A673 (cell line): ENCODE results near the gene SLCO3A1. TPM values are rescaled to one million over a fixed set of nuclear protein-coding genes. Genes with fewer than 3 reads are reported as not detected.

Experiments
- BruUV-seq: library from RNA; stranded (reverse); fragments of 400-500 nt; replicated peaks from 2 replicates; lab custom pipeline; 2021; lab: Mats Ljungman, UMichigan
- CTCF ChIA-PET: fragments of 300-600 bp; sonication (Branson Sonifier 250); formaldehyde crosslinking; loops from one replicate; lab custom pipeline; 2022; ENCODE audit warnings: antibody characterized with exemption; lab: Charles Lee
- POLR2A ChIA-PET: fragments of 300-600 bp; sonication (Branson Sonifier 250); formaldehyde crosslinking; loops from one replicate; lab custom pipeline; 2022; ENCODE audit warnings: antibody characterized with exemption; ENCODE audit not compliant: low non-redundant PET; lab: Charles Lee
- DNase-seq: peaks from one replicate; pipeline ENCODE4 v3.0.0-alpha.2; 2015; ENCODE audit warnings: low spot score
- H3K27ac ChIP-seq: fragments of 200-600 bp; sonication (generic); 2 replicates; pipeline ENCODE4 v1.5.1; 2016; ENCODE audit warnings: mixed run types, low read depth, mild to moderate bottlenecking, mixed read lengths, antibody characterized with exemption, low read length; ENCODE audit not compliant: poor library complexity, severe bottlenecking
- H3K27me3 ChIP-seq: fragments of 200-600 bp; sonication (generic); replicated peaks from 2 replicates; pipeline ENCODE4 v1.6.1; 2017; ENCODE audit warnings: mixed run types, low read depth, mild to moderate bottlenecking, mixed read lengths, antibody characterized with exemption, low read length; ENCODE audit not compliant: insufficient read depth, poor library complexity
- H3K36me3 ChIP-seq: fragments of 200-600 bp; sonication (generic); 2 replicates; pipeline ENCODE4 v1.6.1; 2016; ENCODE audit warnings: mixed run types, mild to moderate bottlenecking, mixed read lengths, antibody characterized with exemption, low read length; ENCODE audit not compliant: insufficient read depth, poor library complexity, severe bottlenecking
- H3K4me1 ChIP-seq: fragments of 200-600 bp; sonication (generic); 2 replicates; pipeline ENCODE4 v1.6.1; 2017; ENCODE audit warnings: mixed run types, mild to moderate bottlenecking, mixed read lengths, antibody characterized with exemption, low read length; ENCODE audit not compliant: insufficient read depth, poor library complexity, severe bottlenecking
- H3K4me3 ChIP-seq: fragments of 200-600 bp; sonication (generic); 2 replicates; pipeline ENCODE4 v1.5.1; 2016; ENCODE audit warnings: low read depth, mixed run types, mild to moderate bottlenecking, mixed read lengths, low read length; ENCODE audit not compliant: poor library complexity, severe bottlenecking
- H3K9me3 ChIP-seq: fragments of 200-600 bp; sonication (generic); 2 replicates; pipeline ENCODE4 v1.6.1; 2016; ENCODE audit warnings: mixed run types, low read depth, mild to moderate bottlenecking, mixed read lengths, antibody characterized with exemption, low read length; ENCODE audit not compliant: poor library complexity, severe bottlenecking
- EZH2 ChIP-seq: fragments of 200-600 bp; sonication (generic); IDR thresholded peaks from 2 replicates; pipeline ENCODE4 v1.6.1; 2017; ENCODE audit warnings: borderline replicate concordance, low read depth, mild to moderate bottlenecking, mixed read lengths, antibody characterized with exemption, low read length; ENCODE audit not compliant: poor library complexity, severe bottlenecking
- intact Hi-C: fragments of 100-400 bp; cut with micrococcal nuclease; formaldehyde crosslinking; loops from one replicate; pipeline ENCODE4 v1.10.0; 2022; ENCODE audit not compliant: unreplicated experiment
- total RNA-seq: library from RNA; stranded (reverse); gene quantifications from 2 replicates; pipeline ENCODE4 v1.2.3, GENCODE V29; 2021
- TF ChIP-seq, protein P1 (sequence below): fragments of 300-800, 200-600 bp; sonication (generic); conservative IDR thresholded peaks from 2 replicates; pipeline ENCODE4 v1.5.1; 2017; ENCODE audit warnings: low read depth, mild to moderate bottlenecking, antibody characterized with exemption, low read length, moderate library complexity, mixed read lengths

SLCO3A1 gene
- total RNA-seq, 1 experiment from 2014 or later, result 16.6 TPM

DNA sequence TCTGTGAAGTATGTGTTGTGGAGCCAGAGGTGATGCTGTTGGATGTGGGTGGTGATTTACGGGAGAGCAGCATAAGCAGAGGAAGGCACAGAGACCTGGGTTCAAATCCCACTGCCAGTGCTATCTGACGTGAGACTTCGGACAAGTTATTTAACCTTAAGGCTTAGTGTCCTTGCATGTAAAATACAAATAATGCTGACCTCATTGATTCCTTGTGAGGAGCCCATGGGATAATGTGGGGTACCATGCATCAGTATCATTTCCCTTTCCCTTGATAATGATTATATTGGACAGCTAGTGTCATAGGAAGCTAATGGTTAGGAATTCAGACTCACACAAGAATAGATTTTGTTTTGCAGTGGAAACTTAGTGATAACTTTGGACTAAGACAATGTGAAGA is 141.6 kb downstream of the SLCO3A1 start:
- Histone ChIP-seq H3K27ac (no peak overlapping the region), H3K36me3 (no peaks in the 10 kb centered on the region), H3K4me3 (no peak overlapping the region), H3K27me3 (no peaks in the 10 kb centered on the region), H3K9me3 (no peaks in the 10 kb centered on the region), H3K4me1 (no peaks in the 10 kb centered on the region)
- ChIA-PET POLR2A (no interaction called here), CTCF (no interaction called here)
- BruUV-seq, result no TSS peak
- TF ChIP-seq, protein P1, sequence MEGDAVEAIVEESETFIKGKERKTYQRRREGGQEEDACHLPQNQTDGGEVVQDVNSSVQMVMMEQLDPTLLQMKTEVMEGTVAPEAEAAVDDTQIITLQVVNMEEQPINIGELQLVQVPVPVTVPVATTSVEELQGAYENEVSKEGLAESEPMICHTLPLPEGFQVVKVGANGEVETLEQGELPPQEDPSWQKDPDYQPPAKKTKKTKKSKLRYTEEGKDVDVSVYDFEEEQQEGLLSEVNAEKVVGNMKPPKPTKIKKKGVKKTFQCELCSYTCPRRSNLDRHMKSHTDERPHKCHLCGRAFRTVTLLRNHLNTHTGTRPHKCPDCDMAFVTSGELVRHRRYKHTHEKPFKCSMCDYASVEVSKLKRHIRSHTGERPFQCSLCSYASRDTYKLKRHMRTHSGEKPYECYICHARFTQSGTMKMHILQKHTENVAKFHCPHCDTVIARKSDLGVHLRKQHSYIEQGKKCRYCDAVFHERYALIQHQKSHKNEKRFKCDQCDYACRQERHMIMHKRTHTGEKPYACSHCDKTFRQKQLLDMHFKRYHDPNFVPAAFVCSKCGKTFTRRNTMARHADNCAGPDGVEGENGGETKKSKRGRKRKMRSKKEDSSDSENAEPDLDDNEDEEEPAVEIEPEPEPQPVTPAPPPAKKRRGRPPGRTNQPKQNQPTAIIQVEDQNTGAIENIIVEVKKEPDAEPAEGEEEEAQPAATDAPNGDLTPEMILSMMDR, result no peak
- TF ChIP-seq EZH2, result no peak
- DNase-seq, result no peak
- intact Hi-C loops, result no loop called here

DNA sequence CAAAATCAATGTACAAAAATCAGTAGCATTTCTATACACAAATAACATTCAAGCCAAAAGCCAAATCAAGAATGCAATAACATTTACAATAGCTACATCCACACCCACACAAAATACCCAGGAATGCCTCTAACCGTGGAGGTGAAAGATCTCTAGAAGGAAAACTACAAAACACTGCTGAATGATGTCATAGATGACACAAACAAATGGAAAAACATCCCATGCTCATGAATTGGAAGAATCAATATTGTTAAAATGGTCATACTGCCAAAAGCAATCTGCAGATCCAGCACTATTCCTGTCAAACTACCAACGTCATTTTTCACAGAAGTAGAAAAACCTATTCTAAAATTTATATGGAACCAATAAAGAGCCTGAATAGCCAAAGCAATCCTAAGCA is 143.7 kb downstream of the SLCO3A1 start:
- Histone ChIP-seq H3K9me3 (no peaks in the 10 kb centered on the region), H3K4me3 (no peak overlapping the region), H3K36me3 (no peaks in the 10 kb centered on the region), H3K4me1 (no peaks in the 10 kb centered on the region), H3K27me3 (no peaks in the 10 kb centered on the region), H3K27ac (no peak overlapping the region)
- no TSS peak for BruUV-seq
- ChIA-PET CTCF (no interaction called here), POLR2A (no interaction called here)
- DNase-seq, result no peak
- TF ChIP-seq, protein P1, result no peak
- TF ChIP-seq EZH2, result no peak
- intact Hi-C loops, result no loop called here

DNA sequence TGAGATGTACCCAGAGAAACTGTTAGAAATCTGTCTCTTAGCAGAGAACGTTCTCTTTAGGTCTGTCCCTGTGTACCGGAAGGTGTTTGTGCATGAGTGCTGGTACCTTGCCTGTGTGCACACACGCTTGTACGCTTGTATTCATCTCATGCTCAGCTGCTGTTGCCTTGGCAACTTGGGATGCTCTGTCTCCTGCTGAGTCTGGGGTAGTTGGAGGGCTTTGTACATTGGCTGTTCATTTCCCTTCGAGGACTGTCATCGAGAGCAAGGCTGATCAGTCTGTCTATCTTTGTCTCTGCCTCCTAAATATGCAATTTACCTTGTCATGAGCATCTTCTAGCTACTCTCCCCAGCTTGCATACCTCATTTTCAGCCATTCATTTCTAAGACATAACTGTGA is 147.2 kb downstream of the SLCO3A1 start:
- Histone ChIP-seq H3K4me1 (no peaks in the 10 kb centered on the region), H3K27ac (no peak overlapping the region), H3K27me3 (no peaks in the 10 kb centered on the region), H3K36me3 (no peaks in the 10 kb centered on the region), H3K9me3 (no peaks in the 10 kb centered on the region), H3K4me3 (no peak overlapping the region)
- no TSS peak for BruUV-seq
- intact Hi-C loops, result no loop called here
- DNase-seq, result no peak
- POLR2A ChIA-PET, result no interaction called here
- CTCF ChIA-PET, result no interaction called here
- TF ChIP-seq EZH2, result no peak
- TF ChIP-seq, protein P1, result no peak
